Limb (tissue), 2 donors: ENCODE results near the gene TNNT2.

Experiments
- DNase-seq, 2 donors: peaks; one replicate each; pipeline ENCODE4 v3.0.0-alpha.2; 2016; ENCODE audit errors: extremely low spot score in 2 of 2

Gene TNNT2

GRCh38 chr1:201316556-201316955 is 60.9 kb downstream of the TNNT2 start:
- DNase-seq, result no peak

DNA sequence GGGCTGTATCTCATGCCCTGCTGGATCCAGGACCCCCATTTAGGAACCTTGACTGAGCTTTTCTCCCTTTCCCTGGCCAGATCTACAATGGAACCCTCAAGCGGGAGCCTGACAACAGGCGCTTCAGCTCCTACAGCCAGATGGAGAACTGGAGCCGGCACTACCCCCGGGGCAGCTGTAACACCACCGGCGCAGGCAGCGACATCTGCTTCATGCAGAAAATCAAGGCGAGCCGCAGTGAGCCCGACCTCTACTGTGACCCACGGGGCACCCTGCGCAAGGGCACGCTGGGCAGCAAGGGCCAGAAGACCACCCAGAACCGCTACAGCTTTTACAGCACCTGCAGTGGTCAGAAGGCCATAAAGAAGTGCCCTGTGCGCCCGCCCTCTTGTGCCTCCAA is 64.4 kb downstream of the TNNT2 start:
- DNase-seq, result no peak

- no peak for DNase-seq
Measured at GRCh38 chr1:201312298-201312697, 65.2 kb downstream of the TNNT2 start.

DNA sequence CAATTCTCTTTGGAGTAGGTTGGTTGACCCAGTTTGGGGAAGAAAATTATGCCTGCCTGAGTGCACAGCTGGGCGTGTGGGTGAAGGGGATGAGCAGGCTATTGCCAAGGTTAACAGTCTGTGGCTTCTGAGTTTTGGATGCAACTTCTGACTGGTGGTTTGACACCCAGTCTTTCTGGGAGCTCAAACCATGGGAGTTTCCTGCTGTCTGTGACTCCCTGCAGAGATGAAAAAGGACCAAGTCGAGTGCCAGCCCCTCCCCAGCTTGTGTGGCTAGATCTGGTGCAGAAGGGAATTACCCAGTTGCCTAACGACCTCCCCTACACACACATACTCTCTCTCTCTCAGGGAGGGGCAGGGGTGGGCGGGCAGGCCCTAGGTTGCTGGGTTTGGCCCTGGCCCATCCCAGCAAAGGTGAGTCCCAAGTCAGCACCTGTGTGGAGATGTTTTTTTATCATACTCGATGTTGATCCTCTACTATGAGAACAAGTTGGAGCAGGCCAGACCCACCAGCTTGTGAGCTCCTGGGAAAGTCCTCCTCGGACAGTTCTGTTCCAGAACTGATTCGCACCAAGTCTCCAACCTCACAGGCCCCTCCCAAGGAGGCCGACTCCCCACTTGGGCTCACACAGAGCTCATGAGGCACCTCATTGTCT is 66.0 kb downstream of the TNNT2 start:
- DNase-seq, result no peak

DNA sequence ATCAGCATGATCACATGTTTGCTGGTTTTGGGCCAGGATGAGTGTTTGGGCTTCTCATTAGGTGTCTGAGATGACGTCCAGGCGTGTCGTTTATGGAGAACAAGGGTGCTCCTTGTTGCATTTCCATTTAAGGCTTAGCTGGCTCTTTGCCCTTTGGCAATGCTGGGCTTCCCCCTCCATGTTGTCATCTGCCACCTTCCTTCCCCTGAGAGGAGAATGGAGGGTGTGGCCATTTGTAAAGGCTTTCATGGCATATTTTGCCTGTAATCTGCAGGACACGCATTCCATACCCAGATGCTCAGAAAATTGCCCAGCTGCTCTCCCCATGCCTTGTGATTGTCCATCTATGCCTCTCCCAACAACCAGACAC is 66.5 kb downstream of the TNNT2 start:
- DNase-seq, result peak in 1 of 2 donors; percentile 53

- DNase-seq, result no peak
Measured at GRCh38 chr1:201310251-201310985, 67.1 kb downstream of the TNNT2 start.

DNA sequence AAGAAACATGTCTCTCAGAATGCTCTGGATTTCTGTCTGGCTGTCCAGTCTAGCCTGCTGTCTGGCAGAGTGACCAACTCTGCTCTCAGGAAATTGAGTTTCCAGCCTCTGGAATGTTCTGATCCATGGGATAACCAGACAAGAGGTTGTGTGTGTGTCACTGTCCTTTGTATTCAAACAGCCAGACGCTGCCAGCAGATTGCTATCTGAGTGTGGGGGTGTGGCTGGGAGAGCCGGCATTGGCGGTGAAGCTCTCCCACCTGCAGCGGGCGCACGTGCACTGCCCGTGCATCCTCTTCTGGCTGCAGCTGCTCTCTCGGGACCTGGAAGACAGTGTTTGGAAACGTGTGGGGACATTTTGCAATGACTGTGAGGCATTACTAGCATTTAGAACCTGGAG is 68.1 kb downstream of the TNNT2 start:
- peak; percentile 38 to 66 for DNase-seq
